HG03108 (cell line): ENCODE measurements around the gene CEP97.

ENCODE experiments used
- ATAC-seq: cut with Tn5 transposase; IDR thresholded peaks from one replicate; pipeline ENCODE4 v1.9.1; 2021; ENCODE audit warnings: moderate library complexity; ENCODE audit not compliant: unreplicated experiment

Gene CEP97

GRCh38 chr3:101811875-101812274, 87.5 kb downstream of the CEP97 start:
- ATAC-seq: no peak

GRCh38 chr3:101812895-101813294, 88.5 kb downstream of the CEP97 start:
- no peak for ATAC-seq

- ATAC-seq: no peak
Measured at GRCh38 chr3:101813817-101814440, 89.5 kb downstream of the CEP97 start.

DNA sequence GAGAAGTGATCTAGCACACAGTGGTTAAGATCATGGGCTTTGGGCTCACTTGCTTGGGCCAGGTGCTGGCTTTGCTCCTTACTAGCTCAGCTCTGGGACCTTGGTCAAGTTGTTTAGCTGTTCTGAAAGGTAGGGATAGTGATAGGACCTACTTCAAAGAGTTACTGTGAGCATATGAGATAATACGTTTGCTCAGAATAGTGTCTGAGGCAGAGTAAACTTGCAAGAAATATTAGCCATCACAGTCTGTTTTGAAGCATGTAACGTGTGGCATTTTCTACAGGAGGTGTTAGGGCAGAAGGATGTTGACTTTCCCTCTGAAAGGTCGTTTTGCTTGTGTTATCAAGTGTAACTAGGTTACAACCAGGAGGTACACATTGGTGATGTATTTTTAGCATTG, 90.4 kb downstream of the CEP97 start:
- no peak for ATAC-seq

- no peak for ATAC-seq
Measured at GRCh38 chr3:101816215-101817149, 92.1 kb downstream of the CEP97 start.

- ATAC-seq: no peak
Measured at GRCh38 chr3:101817992-101818391, 93.6 kb downstream of the CEP97 start.

- ATAC-seq: no peak
Measured at GRCh38 chr3:101819649-101820206, 95.3 kb downstream of the CEP97 start.
